HG02938 (cell line): ENCODE measurements around the gene DIDO1.
A peak's percentile ranks its signal among the peaks of the same experiment; 100 is the strongest.
"Not testable (repeated sequence)": the region's sequence is repeated elsewhere in the genome, so short reads cannot be mapped to it uniquely, and the experiment has no call there.

ENCODE experiments used
- ATAC-seq: cut with Tn5 transposase; IDR thresholded peaks from one replicate; pipeline ENCODE4 v1.9.1; 2021; ENCODE audit warnings: mild to moderate bottlenecking, moderate library complexity; ENCODE audit not compliant: unreplicated experiment

DIDO1 gene

GRCh38 chr20:62962891-62963613 is 36.7 kb upstream of the DIDO1 start:
- no peak for ATAC-seq

DNA sequence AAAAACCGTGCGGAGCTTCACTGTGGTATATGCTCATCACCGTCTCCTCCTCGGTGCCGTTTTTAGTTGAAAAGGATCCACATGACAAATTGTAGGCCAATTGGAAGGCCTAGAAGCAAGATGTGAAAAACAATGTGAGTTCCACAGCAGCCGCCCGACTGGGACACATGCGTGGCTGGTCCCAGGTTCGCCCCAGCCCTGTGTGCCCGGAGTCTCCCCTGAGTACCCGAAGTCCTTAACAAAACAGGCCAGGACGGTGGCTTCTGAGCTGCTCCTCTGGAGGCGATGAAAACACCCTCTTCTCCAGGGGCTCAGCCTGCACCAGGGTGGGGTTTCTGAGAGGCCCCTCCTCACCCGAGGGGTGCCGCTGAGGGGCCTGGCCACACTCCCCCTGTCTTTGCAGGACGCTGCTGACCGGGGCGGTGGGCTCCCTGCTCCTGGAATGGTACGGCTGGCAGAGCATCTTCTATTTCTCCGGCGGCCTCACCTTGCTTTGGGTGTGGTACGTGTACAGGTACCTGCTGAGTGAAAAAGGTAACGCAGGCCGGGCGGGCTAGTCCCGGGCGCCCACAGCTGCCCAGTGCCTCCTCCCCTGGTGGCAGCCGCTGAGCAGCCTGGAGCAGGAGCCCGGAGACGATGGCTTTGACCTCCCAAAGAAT is 36.0 kb upstream of the DIDO1 start:
- no peak for ATAC-seq

- ATAC-seq: no peak
Measured at GRCh38 chr20:62961799-62962198, 35.5 kb upstream of the DIDO1 start.

- ATAC-seq: no peak
Measured at GRCh38 chr20:62961310-62961783, 35.0 kb upstream of the DIDO1 start.

- not testable (repeated sequence) for ATAC-seq
Measured at GRCh38 chr20:62960446-62961309, 34.4 kb upstream of the DIDO1 start.

DNA sequence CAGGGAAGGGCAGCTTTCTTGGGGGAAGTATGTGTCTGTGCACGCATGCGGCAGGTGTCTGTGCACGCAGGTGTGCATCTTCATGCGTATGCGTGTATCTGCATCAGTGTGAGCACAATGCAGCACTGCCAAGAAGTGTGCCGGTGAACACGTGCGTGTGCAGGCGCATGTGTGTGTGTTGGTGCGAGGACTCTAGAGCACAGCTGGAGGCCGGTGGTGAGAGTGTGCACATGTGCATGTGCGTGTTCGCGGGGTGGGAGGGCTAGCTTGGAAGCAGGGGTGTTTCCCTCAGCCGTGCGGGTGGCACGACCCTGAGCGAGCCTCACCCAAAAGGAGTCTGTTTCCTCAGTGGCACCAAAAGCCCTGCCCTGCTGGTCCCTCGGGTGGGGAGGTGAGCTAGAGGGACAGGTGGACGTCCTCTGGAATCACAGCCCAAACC is 33.7 kb upstream of the DIDO1 start:
- ATAC-seq: no peak

- no peak for ATAC-seq
Measured at GRCh38 chr20:62959101-62959971, 33.0 kb upstream of the DIDO1 start.

DNA sequence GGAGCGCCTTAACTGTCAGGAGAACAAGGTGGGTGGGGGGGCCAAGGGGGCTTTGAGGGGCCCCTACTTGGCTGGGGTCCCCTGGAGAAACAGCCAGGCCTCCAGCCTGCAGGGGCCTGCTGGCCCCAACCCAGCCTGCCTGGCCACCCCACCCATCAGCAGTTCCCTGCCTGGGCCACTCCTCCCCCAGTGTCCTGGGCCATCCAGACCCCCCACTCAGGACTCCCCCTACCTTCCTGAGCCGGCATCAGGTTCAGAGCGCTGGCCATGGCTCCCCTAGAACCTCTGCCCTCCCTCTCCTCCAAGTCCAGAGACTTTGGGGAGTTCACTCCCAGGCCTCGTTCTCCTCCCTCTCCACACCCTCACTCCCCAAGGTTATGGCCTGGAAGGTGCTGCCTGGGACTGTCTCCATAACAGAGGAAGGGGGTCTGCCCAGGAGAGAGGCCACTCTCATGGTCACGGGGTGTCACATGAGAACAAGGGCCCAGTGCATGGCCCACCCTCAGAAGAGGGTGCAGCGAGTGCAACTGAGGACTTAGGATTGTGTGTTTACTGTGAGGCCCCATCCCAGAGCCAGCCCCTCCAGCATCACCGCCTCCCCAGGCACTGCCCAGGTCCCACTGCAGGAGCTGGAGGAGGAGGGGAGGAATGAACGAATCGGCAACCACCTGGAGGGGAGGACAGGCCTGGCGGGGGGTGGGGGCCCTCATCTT is 32.2 kb upstream of the DIDO1 start:
- no peak for ATAC-seq

DNA sequence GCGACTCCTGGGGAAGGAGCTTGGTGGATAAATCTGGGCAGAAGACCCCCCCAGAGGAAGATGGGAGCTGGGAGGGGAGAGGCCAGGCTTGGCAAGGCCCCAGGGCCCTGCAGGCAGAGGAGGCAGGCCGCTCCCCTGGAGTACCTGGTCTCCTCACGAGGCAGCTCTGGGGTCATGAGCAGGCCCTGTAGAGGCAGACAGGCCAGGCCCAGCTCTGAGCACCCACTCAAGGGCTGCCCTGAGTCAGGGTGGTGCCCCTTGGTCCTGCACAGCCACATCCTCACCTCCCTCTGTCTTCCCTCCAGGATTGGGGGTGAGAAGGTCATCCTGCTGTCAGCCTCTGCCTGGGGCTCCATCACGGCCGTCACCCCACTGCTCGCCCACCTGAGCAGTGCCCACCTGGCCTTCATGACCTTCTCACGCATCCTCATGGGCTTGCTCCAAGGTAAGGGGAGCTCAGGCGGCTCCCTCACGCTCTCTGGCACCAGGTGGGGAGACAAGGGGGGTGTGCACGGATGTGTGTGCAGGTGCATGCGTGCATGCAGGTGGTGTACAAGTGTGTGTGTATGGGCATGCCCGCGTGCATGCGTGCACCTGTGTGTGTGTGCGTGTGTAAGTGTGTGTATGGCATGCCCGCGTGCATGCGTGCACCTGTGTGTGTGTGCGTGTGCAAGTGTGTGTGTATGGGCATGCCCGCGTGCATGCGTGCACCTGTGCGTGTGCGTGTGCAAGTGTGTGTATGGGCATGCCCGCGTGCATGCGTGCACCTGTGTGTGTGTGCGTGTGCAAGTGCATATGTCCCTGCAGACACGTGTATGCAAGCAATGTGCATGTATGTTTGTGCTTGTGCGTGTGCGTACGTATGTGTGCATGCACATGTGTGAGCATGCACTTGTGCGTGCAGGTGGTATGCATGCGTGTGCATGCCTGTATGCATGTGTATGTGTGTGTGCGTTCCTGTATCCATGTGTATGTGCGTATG is 31.1 kb upstream of the DIDO1 start:
- ATAC-seq: no peak

GRCh38 chr20:62956387-62957135 is 30.3 kb upstream of the DIDO1 start:
- no peak for ATAC-seq

GRCh38 chr20:62955519-62956386 is 29.4 kb upstream of the DIDO1 start:
- ATAC-seq: no peak

- ATAC-seq: peak; percentile 77
Measured at GRCh38 chr20:62953839-62954703, 27.8 kb upstream of the DIDO1 start.

DNA sequence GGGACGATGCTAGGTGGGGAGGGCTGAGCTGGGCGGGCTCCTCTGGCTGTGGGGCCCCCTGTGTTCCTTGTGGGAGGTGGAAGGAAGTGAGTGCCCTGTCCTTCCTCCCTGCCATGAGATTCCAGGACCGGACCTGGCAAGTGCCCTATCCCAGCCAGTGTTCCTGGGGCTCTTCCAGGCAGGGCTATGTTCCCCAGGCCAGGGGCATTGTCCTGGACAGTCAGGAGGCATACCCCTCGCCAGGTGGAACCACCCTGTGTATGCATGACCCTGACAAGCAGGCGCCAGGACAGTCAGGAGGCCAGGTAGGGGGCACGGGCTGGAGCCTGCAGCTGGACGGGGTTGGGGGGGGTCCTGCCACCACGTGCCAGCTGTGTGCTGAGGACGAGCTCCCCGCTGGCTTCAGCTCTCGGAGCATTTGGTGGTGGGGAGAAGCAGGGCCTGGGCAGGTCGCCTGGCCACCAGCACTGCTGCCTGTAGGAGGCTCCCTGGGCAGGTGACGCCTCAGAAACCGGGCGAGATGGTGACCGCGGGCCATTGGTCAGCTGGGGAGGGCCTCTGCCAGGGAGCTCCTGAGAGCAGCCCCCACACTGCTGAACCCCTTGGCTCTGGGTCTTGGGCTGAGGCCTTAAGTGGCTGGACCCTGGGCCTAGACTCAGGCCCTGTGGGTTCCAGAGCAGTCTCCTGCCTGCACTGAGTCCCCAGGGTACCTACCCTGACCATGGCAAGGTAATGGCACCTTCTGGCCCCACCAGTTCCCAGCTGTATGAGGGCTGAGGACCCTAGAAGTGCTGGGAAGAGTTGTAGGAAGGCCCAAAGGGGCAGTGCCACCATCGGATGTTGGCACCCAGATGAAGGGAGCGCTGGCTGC is 26.9 kb upstream of the DIDO1 start:
- no peak for ATAC-seq

DNA sequence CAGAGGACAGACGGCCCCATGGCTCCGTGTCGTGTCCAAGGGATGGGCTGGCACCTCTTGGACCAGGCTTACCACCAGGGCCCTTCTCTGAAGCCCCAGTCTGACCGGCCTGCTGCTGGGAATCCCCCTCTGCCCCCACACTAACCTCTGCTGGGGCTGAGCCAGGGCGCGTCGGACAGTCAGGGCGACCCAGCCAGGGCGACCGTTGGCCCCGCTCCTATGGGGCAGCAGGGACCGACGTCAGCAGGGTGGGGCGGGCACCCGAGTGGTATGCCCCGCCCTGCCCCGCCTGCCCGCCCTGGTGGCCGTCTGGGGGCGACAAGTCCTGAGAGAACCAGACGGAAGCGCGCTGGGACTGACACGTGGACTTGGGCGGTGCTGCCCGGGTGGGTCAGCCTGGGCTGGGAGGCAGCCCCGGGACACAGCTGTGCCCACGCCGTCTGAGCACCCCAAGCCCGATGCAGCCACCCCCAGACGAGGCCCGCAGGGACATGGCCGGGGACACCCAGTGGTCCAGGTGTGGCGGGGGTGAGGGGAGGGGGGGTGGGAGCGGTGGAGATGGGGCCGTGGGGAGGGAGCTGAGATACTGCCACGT is 26.2 kb upstream of the DIDO1 start, which contains the start of gene SLC17A9:
TSS of gene SLC17A9 (plus strand) at position 337 of the 595 bp plus-strand sequence. CDS start at position 459, 122 bp downstream.
- ATAC-seq: no peak
